Karpas-422 (cell line): ENCODE measurements around the gene GPN2. TPM values are rescaled to one million over a fixed set of nuclear protein-coding genes. Genes with fewer than 3 reads are reported as not detected.
"Not testable (repeated sequence)": the region's sequence is repeated elsewhere in the genome, so short reads cannot be mapped to it uniquely, and the experiment has no call there.

ENCODE experiments used
- DNase-seq: peaks from one replicate; pipeline ENCODE4 v3.0.0-alpha.2; 2015
- H2AFZ ChIP-seq: fragments of 200-600 bp; sonication (generic); 2 replicates; pipeline ENCODE4 v1.6.1; 2014; ENCODE audit warnings: antibody characterized with exemption, low read length, mixed read lengths
- H3K27ac ChIP-seq: fragments of 200-600 bp; sonication (generic); 2 replicates; pipeline ENCODE4 v1.5.1; 2014; ENCODE audit warnings: mild to moderate bottlenecking, low read length, moderate library complexity
- H3K27me3 ChIP-seq: fragments of 200-600 bp; sonication (generic); 2 replicates; pipeline ENCODE4 v1.6.1; 2014; ENCODE audit warnings: low read length, mixed read lengths
- H3K36me3 ChIP-seq: fragments of 200-600 bp; sonication (generic); 2 replicates; pipeline ENCODE4 v1.6.1; 2014; ENCODE audit warnings: low read length, mixed read lengths; ENCODE audit not compliant: insufficient read depth
- H3K4me1 ChIP-seq: fragments of 200-600 bp; sonication (generic); 2 replicates; pipeline ENCODE4 v1.6.1; 2014; ENCODE audit warnings: mild to moderate bottlenecking, low read length, mixed read lengths
- H3K4me2 ChIP-seq: fragments of 200-600 bp; sonication (generic); 2 replicates; pipeline ENCODE4 v1.6.1; 2014; ENCODE audit warnings: low read length, low read depth, mild to moderate bottlenecking; ENCODE audit not compliant: poor library complexity, severe bottlenecking
- H3K4me3 ChIP-seq: fragments of 200-600 bp; sonication (generic); 2 replicates; pipeline ENCODE4 v1.5.1; 2014; ENCODE audit warnings: mild to moderate bottlenecking, antibody characterized with exemption, low read length, mixed read lengths
- H3K79me2 ChIP-seq: fragments of 200-600 bp; sonication (generic); 2 replicates; pipeline ENCODE4 v1.6.1; 2014; ENCODE audit warnings: mild to moderate bottlenecking, low read length, mixed read lengths
- H3K9ac ChIP-seq: fragments of 200-600 bp; sonication (generic); 2 replicates; pipeline ENCODE4 v1.6.0; 2014; ENCODE audit warnings: low read length
- H3K9me2 ChIP-seq: fragments of 200-600 bp; sonication (generic), shearing (Covaris generic); replicated peaks from 2 replicates; pipeline ENCODE4 v1.6.0; 2014; ENCODE audit warnings: mild to moderate bottlenecking, low read length, moderate library complexity; ENCODE audit not compliant: insufficient read depth
- H3K9me3 ChIP-seq: fragments of 300-700, 200-600 bp; sonication (generic); 2 replicates; pipeline ENCODE4 v1.6.1; 2014; ENCODE audit warnings: low read length, mixed read lengths
- H4K20me1 ChIP-seq: fragments of 200-600 bp; sonication (generic); 2 replicates; pipeline ENCODE4 v1.6.1; 2014; ENCODE audit warnings: mild to moderate bottlenecking, antibody characterized with exemption, low read length, low read depth; ENCODE audit not compliant: insufficient read depth
- total RNA-seq: library from RNA; depleted of rRNA; stranded (reverse); fragments of >200 nt; shearing (Covaris generic); gene quantifications from 2 replicates; pipeline ENCODE4 v1.2.3, GENCODE V29; 2014; ENCODE audit warnings: low replicate concordance

Gene GPN2
- total RNA-seq, 1 experiment from 2014 or later: 33.3 TPM

DNA sequence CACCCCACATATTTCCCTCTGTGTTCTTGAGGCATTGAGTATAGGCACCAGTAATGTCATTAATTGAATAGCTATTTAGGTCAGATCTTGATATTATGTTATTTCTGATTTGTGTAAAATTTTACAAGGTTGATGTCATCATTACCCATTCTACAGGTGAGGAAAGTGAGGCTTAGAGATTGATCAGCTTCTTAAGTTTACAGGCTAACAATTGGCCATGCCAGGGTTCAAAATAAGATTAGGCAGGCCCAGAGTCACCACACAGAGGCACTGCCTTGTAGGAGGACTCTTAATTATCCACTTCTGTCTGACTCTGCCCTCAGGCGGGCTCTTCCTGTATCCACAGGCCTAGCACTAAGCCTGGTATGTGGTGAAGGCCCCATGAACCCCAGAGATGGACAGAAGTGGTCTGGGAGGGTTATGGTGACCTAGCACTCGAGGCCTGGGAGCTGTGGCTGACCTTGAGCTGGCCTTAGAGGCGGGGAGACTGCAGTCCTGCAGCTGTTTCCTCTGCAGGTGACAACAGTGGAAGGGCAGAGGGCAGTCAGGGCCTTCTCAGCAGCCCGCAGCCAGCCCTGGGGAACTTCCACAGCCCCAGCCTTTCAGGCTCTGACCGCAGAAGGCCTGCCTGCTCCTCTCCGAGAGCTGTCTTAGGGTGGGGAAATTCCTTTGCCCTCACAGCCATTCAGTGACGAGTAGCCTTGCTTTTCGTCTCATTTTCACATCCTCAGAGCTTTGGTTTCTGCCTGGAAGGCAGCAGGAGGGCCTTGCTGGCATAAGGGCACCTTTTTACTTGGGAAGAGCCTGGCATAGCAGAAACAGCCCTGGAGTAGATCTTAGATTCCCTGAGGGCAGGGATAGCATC, 51.4 kb downstream of the GPN2 start:
- DNase-seq: no peak
- Histone ChIP-seq H3K9me3 (no peaks in the 10 kb centered on the region), H3K36me3 (peaks cover 33% of the 10 kb centered on the region; the same call in 1 of the 2 replicates), H3K9ac (no peak overlapping the region), H3K27ac (no peak overlapping the region), H3K4me1 (no peaks in the 10 kb centered on the region), H4K20me1 (no peaks in the 10 kb centered on the region), H3K4me3 (no peak overlapping the region), H3K79me2 (0 out of 2 replicates have a peak, but pooled peaks cover 5% of the 10 kb centered on the region), H3K27me3 (no peaks in the 10 kb centered on the region), H3K4me2 (no peak overlapping the region), H3K9me2 (no peaks in the 10 kb centered on the region), H2AFZ (no peak overlapping the region)

DNA sequence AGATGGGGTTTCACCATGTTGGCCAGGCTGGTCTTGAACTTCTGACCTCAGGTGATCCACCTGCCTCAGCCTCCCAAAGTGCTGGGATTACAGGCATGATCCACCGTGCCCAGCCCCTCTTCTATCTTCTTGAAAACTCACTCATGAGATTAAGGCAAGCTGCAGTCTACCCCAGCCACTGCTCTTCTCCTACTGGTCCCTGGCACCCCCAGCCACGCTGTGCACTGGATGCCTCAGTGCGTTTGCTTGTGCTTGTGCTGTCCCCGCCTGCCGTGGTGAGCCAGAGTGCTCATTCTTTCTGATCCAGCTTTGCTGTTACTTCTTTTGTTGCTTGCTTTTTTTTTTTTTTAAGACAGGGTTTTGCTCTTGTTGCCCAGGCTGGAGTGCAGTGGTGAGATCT, 52.4 kb downstream of the GPN2 start:
- not testable (repeated sequence) for H2AFZ ChIP-seq, H3K9ac ChIP-seq, DNase-seq, H3K4me3 ChIP-seq, H3K79me2 ChIP-seq, H3K27me3 ChIP-seq, H3K4me2 ChIP-seq, H4K20me1 ChIP-seq, H3K9me3 ChIP-seq, H3K4me1 ChIP-seq, H3K9me2 ChIP-seq, H3K27ac ChIP-seq
- peaks cover 29% of the 10 kb centered on the region; the same call in 1 of the 2 replicates for H3K36me3 ChIP-seq

DNA sequence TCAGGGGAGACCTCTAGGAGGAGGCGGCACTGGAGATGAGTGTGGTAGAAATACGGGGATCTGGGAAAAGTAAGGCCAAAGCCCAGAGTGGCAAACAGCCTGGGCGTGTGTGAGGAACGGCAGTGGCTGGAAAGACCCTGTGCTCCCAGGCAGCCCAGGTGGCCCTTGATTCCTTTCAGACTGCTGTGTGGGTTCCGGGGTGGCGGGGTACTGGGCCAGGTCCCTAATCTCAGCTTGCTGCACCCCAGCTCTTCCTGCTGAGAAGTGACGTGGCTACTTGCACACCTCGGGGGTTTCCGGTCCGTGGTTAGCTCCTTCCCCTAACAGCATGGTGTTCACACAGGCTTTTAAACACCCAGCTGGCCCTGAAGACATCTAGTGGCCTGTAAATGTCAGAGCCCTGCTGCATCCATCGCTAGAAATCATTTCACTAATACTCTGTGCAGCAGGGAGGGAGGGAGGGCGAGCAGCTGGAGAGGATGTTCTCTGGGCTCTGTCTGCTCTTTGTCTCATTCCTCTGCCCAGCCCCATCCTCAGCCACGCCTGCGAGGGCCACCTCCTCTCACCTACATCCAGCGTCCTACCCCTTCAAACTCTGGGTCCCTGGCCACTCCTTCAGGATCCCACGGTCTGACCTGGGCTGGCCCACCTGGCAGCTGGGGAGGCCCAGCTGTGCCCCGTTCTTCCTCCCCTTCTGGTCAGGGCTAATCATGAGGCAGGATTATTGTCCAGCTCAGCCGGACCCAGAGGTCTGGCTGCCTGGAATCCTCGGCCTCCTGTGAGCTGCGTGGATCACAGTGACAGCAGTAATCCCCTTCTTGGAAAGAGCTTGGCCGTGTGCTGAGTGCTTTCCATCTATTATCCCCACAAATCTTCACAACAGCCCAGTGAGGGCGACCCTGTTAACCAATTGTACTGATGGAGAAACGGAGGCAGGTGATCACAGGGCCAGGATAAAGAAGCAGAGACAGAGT, 56.4 kb downstream of the GPN2 start:
- Histone ChIP-seq H3K4me2 (no peak overlapping the region), H3K79me2 (peaks cover 32% of the 10 kb centered on the region), H3K9me2 (no peaks in the 10 kb centered on the region), H3K9me3 (no peaks in the 10 kb centered on the region), H3K4me1 (peaks cover 21% of the 10 kb centered on the region), H3K27ac (0 out of 2 replicates have a peak overlapping the region, but pooled peaks have one; percentile 9), H2AFZ (no peak overlapping the region), H3K4me3 (no peak overlapping the region), H3K36me3 (peaks cover 35% of the 10 kb centered on the region), H3K27me3 (no peaks in the 10 kb centered on the region), H3K9ac (no peak overlapping the region), H4K20me1 (no peaks in the 10 kb centered on the region)
- peak; percentile 64 for DNase-seq

DNA sequence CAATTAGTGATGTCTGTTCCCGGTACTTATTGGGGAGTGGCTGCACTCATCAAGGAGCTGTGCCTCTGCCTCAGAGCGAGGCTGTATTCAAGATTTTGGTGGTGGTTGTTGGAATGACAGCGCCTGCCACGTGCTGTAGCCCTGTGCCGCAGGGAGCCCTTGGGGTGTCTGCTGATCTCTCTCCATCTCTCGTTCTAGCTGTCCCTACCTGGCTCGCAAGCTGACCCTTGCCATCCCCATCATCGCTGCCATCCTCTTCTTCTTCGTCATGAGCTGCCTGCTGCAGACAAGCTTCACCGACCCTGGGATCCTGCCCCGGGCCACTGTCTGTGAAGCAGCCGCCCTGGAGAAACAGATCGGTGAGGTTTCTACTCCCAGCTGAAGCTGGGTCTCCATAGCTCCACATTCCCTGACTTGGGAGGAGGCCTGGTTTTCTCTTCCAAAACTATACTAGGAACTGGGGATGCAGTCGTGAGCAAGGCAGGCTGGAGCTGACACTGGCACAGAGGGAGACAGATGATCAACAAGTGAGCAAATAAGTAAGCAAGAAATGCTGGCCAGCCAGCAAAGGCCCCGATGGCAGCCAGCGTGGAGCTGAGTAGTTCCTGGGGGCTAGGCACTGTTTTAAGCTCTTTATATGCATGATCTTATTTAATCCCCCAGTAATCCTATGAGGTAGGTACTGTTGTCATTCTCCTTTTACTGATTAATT, 57.7 kb downstream of the GPN2 start:
- H2AFZ ChIP-seq: no peak overlapping the region
- no peak overlapping the region for H3K9ac ChIP-seq
- H3K79me2 ChIP-seq: peaks cover 44% of the 10 kb centered on the region
- H3K4me3 ChIP-seq: no peak overlapping the region
- no peak overlapping the region for H3K27ac ChIP-seq
- peak; percentile 33 for DNase-seq
- no peak overlapping the region for H3K4me2 ChIP-seq
- no peaks in the 10 kb centered on the region for H3K9me3 ChIP-seq
- no peaks in the 10 kb centered on the region for H4K20me1 ChIP-seq
- no peaks in the 10 kb centered on the region for H3K9me2 ChIP-seq
- peaks cover 32% of the 10 kb centered on the region for H3K4me1 ChIP-seq
- H3K27me3 ChIP-seq: no peaks in the 10 kb centered on the region
- peaks cover 35% of the 10 kb centered on the region for H3K36me3 ChIP-seq

DNA sequence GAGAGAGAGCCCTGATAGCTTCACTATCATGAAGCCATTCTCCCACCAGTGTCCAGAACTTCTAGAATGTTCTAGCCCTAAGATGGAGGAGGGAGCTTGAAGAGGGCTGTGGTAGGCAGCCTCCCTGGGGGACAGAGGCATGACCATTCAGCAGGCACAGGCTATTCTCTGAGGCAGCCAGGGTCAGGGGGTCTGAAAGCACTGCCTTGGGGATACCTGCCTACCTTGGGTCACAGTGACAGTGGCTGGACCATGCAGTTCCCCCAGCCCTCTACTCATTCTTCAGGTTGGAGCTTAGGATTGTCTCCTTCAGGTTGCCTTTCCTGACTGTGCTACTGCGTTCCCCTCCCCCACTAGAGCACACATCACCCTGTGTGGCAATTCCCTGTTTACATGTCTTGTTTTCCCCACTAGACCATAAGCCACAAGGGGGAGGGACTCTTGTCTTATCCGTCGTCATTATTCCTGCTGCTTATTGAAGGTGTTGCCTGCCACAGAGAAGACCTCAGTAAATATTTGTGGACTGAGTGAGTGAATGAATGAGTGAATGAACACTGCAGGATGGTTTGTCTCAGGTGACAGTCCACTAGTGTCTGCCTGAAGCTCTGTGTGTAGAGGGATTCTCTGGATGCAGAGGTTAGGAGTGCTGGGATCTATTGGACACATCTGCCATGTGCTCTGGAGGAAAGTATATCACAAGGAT, 58.4 kb downstream of the GPN2 start:
- no peak overlapping the region for H3K4me3 ChIP-seq

DNA sequence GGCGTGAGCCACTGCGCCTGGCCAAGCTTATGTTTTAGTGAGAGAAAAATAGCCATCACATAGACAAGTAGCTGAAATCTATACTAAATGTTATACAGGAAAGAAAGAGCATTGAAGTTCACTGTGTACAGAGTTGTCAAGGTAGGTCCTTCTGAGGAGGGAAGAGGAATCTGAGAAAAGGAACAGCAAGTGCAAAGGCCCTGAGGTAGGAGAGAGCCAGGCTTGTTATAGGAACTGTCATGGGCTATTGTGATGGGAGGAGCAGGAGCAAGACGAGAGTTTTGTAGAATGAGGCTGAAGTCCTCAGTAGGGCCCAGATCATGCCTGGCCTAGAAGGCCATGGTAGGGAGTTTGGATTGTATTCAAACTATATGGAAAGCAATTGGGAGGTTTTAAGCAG, 59.0 kb downstream of the GPN2 start:
- no peak overlapping the region for H3K4me2 ChIP-seq
- no peaks in the 10 kb centered on the region for H4K20me1 ChIP-seq
- no peak overlapping the region for H3K4me3 ChIP-seq
- H3K36me3 ChIP-seq: peaks cover 31% of the 10 kb centered on the region
- H3K79me2 ChIP-seq: peaks cover 52% of the 10 kb centered on the region
- no peak overlapping the region for H2AFZ ChIP-seq
- H3K9me2 ChIP-seq: no peaks in the 10 kb centered on the region
- no peak overlapping the region for H3K27ac ChIP-seq
- no peak for DNase-seq
- H3K9me3 ChIP-seq: no peaks in the 10 kb centered on the region
- peaks cover 35% of the 10 kb centered on the region for H3K4me1 ChIP-seq
- H3K9ac ChIP-seq: no peak overlapping the region
- H3K27me3 ChIP-seq: no peaks in the 10 kb centered on the region

More for the DNA sequence above, 58.4 kb downstream of the GPN2 start:
- H3K79me2 ChIP-seq: peaks cover 50% of the 10 kb centered on the region
- H4K20me1 ChIP-seq: no peaks in the 10 kb centered on the region
- no peak overlapping the region for H3K4me2 ChIP-seq
- H3K9ac ChIP-seq: no peak overlapping the region
- H2AFZ ChIP-seq: no peak overlapping the region
- H3K36me3 ChIP-seq: peaks cover 35% of the 10 kb centered on the region
- no peaks in the 10 kb centered on the region for H3K9me3 ChIP-seq
- H3K27me3 ChIP-seq: no peaks in the 10 kb centered on the region
- H3K4me1 ChIP-seq: peaks cover 32% of the 10 kb centered on the region
- peak; percentile 34 for DNase-seq
- no peak overlapping the region for H3K27ac ChIP-seq
- no peaks in the 10 kb centered on the region for H3K9me2 ChIP-seq

DNA sequence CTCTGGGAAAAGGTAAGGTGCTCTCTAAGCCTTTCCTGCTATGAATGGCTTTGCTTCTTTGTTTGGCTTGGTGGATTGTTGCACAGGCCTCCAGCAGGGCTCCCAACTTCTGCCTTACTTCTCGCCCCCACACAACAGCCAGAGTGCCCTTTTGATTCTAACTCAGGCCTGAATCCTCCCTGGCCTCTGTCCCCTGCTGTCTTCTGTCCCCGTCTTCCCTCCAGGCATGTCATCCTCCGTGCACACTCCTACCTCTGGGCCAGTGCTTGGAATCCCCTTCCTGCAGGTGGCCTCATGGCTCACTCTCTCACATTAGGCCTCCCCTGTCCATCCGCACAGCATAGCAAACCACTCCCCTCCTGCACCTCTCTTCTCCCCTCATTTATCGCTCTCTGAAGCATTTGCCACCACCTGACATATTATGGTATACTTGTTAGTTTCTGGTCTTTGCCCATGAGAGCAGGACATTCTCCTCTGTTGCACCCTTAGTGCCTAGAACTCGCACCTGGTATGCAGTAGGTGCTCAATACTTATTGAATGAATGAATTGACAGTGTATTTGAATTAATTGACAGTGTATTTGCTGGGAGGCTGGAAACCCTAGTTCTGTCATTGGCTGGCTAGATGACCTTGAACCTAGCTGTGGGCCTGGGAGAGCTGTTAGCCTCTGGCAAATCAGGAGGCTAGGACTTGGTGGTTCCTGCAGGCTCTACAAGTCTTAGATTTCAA, 60.7 kb downstream of the GPN2 start:
- no peaks in the 10 kb centered on the region for H4K20me1 ChIP-seq
- H3K27me3 ChIP-seq: no peaks in the 10 kb centered on the region
- H3K9ac ChIP-seq: peak overlapping the region; percentile 53
- H2AFZ ChIP-seq: no peak overlapping the region
- peak overlapping the region; percentile 52; the same call in 1 of the 2 replicates for H3K4me3 ChIP-seq
- H3K4me1 ChIP-seq: peaks cover 42% of the 10 kb centered on the region
- DNase-seq: no peak
- no peaks in the 10 kb centered on the region for H3K9me2 ChIP-seq
- H3K27ac ChIP-seq: peak overlapping the region; percentile 48; the same call in 1 of the 2 replicates
- peak overlapping the region; percentile 76 for H3K4me2 ChIP-seq
- H3K36me3 ChIP-seq: peaks cover 21% of the 10 kb centered on the region
- H3K79me2 ChIP-seq: peaks cover 53% of the 10 kb centered on the region
- H3K9me3 ChIP-seq: no peaks in the 10 kb centered on the region
